Vagina (tissue), 2 donors: ENCODE results near the gene IYD. TPM values are rescaled to one million over a fixed set of nuclear protein-coding genes. Genes with fewer than 3 reads are reported as not detected.

Experiments used
- DNase-seq, 2 donors: peaks; one replicate each; pipeline ENCODE4 v3.0.0-alpha.2; 2017; ENCODE audit errors: extremely low spot score in 2 of 2
- H3K27ac ChIP-seq: fragments of 200-600 bp; sonication (generic); one replicate; pipeline ENCODE4 v1.5.1; 2019
- H3K27me3 ChIP-seq: fragments of 200-600 bp; sonication (generic); one replicate; pipeline ENCODE4 v1.5.1; 2019
- H3K36me3 ChIP-seq, 2 donors: fragments of 200-600 bp; sonication (generic); one replicate each; pipeline ENCODE4 v1.5.1; 2017 to 2019
- H3K4me1 ChIP-seq: fragments of 200-600 bp; sonication (generic); one replicate; pipeline ENCODE4 v1.5.1; 2019
- H3K4me3 ChIP-seq, 2 donors: fragments of 200-600 bp; sonication (generic); 1 replicate in 1 of 2; 2 replicates in 1 of 2; pipeline ENCODE4 v1.5.1; 2016 to 2019
- H3K9me3 ChIP-seq: fragments of 200-600 bp; sonication (generic); one replicate; pipeline ENCODE4 v1.5.1; 2019
- CTCF ChIP-seq, 3 experiments: fragments of 450-650 bp in 2 of 3; fragments of 200-600 bp in 1 of 3; sonication (generic) in 1 of 3; IDR thresholded peaks; one replicate each; pipeline ENCODE4 v1.5.1; 2017 to 2019; ENCODE audit warnings: antibody characterized with exemption in 3 of 3, mild to moderate bottlenecking in 2 of 3, moderate library complexity in 2 of 3
- POLR2A ChIP-seq, 2 donors: fragments of 450-650 bp; IDR thresholded peaks; one replicate each; pipeline ENCODE4 v1.6.1; 2017; ENCODE audit warnings: antibody characterized with exemption in 2 of 2, mild to moderate bottlenecking in 2 of 2, moderate library complexity in 2 of 2
- POLR2AphosphoS5 ChIP-seq, 2 donors: sonication (generic); formaldehyde crosslinking; IDR thresholded peaks; one replicate each; pipeline ENCODE4 v1.9.0; 2017; ENCODE audit warnings: antibody characterized with exemption in 2 of 2, mild to moderate bottlenecking in 2 of 2, low read depth in 1 of 2; ENCODE audit not compliant: insufficient read depth in 1 of 2
- intact Hi-C: fragments of 100-400 bp; cut with DNase I; formaldehyde crosslinking; loops from one replicate; pipeline ENCODE4 v1.15.1; 2023
- total RNA-seq: library from RNA; depleted of rRNA; stranded (reverse); fragments of >200 nt; gene quantifications from one replicate; pipeline ENCODE4 v1.2.3, GENCODE V29; 2016

Gene IYD
- total RNA-seq, 1 donor from 2014 or later = not detected

- no peak overlapping the region for H3K27ac ChIP-seq
- no peaks in the 10 kb centered on the region for H3K4me1 ChIP-seq
- intact Hi-C loops = loop anchor here (10.0 kb wide), 1 partner anchor 262 kb away; no protein-coding TSS in a partner anchor
- DNase-seq = no peak
- H3K36me3 ChIP-seq = no peaks in the 10 kb centered on the region
- H3K9me3 ChIP-seq = no peaks in the 10 kb centered on the region
- H3K4me3 ChIP-seq = no peak overlapping the region
- no peaks in the 10 kb centered on the region for H3K27me3 ChIP-seq
- TF ChIP-seq CTCF (IDR thresholded peaks at IDR 0.05) = no peak
- TF ChIP-seq POLR2A (IDR thresholded peaks at IDR 0.05) = no peak
- no peak for TF ChIP-seq POLR2AphosphoS5 (IDR thresholded peaks at IDR 0.05; ENCODE audit: insufficient read depth in 1 of 2, low read depth in 1 of 2)
Observed at GRCh38 chr6:150336708-150337107, 32.1 kb upstream of the IYD start.

GRCh38 chr6:150342126-150342525 is 26.7 kb upstream of the IYD start:
- H3K27ac ChIP-seq = no peak overlapping the region
- H3K9me3 ChIP-seq = no peaks in the 10 kb centered on the region
- no peak overlapping the region for H3K4me3 ChIP-seq
- TF ChIP-seq POLR2A (IDR thresholded peaks at IDR 0.05) (no peak), POLR2AphosphoS5 (IDR thresholded peaks at IDR 0.05; ENCODE audit: insufficient read depth in 1 of 2, low read depth in 1 of 2) (no peak), CTCF (IDR thresholded peaks at IDR 0.05) (no peak)
- intact Hi-C loops = no loop called here
- DNase-seq = no peak
- no peaks in the 10 kb centered on the region for H3K4me1 ChIP-seq
- no peaks in the 10 kb centered on the region for H3K36me3 ChIP-seq
- no peaks in the 10 kb centered on the region for H3K27me3 ChIP-seq

GRCh38 chr6:150343434-150343833 is 25.4 kb upstream of the IYD start:
- H3K4me3 ChIP-seq = no peak overlapping the region
- intact Hi-C loops = no loop called here
- no peaks in the 10 kb centered on the region for H3K27me3 ChIP-seq
- no peak overlapping the region for H3K27ac ChIP-seq
- no peaks in the 10 kb centered on the region for H3K36me3 ChIP-seq
- H3K9me3 ChIP-seq = no peaks in the 10 kb centered on the region
- DNase-seq = no peak
- no peaks in the 10 kb centered on the region for H3K4me1 ChIP-seq
- TF ChIP-seq POLR2A (IDR thresholded peaks at IDR 0.05) = no peak
- TF ChIP-seq POLR2AphosphoS5 (IDR thresholded peaks at IDR 0.05; ENCODE audit: insufficient read depth in 1 of 2, low read depth in 1 of 2) = no peak
- TF ChIP-seq CTCF (IDR thresholded peaks at IDR 0.05) = no peak

GRCh38 chr6:150345781-150346180 is 23.0 kb upstream of the IYD start:
- H3K4me1 ChIP-seq = no peaks in the 10 kb centered on the region
- no peak for TF ChIP-seq CTCF (IDR thresholded peaks at IDR 0.05)
- no peak for TF ChIP-seq POLR2AphosphoS5 (IDR thresholded peaks at IDR 0.05; ENCODE audit: insufficient read depth in 1 of 2, low read depth in 1 of 2)
- TF ChIP-seq POLR2A (IDR thresholded peaks at IDR 0.05) = no peak
- intact Hi-C loops = no loop called here
- no peak for DNase-seq
- H3K9me3 ChIP-seq = no peaks in the 10 kb centered on the region
- H3K36me3 ChIP-seq = no peaks in the 10 kb centered on the region
- no peak overlapping the region for H3K4me3 ChIP-seq
- H3K27ac ChIP-seq = no peak overlapping the region
- no peaks in the 10 kb centered on the region for H3K27me3 ChIP-seq

GRCh38 chr6:150346346-150346745 is 22.5 kb upstream of the IYD start:
- no peak overlapping the region for H3K4me3 ChIP-seq
- DNase-seq = no peak
- H3K27me3 ChIP-seq = no peaks in the 10 kb centered on the region
- H3K4me1 ChIP-seq = no peaks in the 10 kb centered on the region
- H3K27ac ChIP-seq = no peak overlapping the region
- TF ChIP-seq POLR2A (IDR thresholded peaks at IDR 0.05) (no peak), CTCF (IDR thresholded peaks at IDR 0.05) (no peak), POLR2AphosphoS5 (IDR thresholded peaks at IDR 0.05; ENCODE audit: insufficient read depth in 1 of 2, low read depth in 1 of 2) (no peak)
- intact Hi-C loops = no loop called here
- no peaks in the 10 kb centered on the region for H3K9me3 ChIP-seq
- no peaks in the 10 kb centered on the region for H3K36me3 ChIP-seq
